Osteoblast (primary cell): Measurements from ENCODE around the gene ARL16. TPM values are rescaled to one million over a fixed set of nuclear protein-coding genes. Genes with fewer than 3 reads are reported as not detected.

Experiments
- DNase-seq: peaks from one replicate; pipeline ENCODE4 v3.0.0; 2011; ENCODE audit warnings: low spot score, mixed read lengths; ENCODE audit not compliant: insufficient read length; ENCODE audit errors: missing footprints
- H2AFZ ChIP-seq: 2 replicates; pipeline ENCODE4 v1.6.0; 2011; ENCODE audit warnings: mild to moderate bottlenecking, low read length
- H3K27ac ChIP-seq: 2 replicates; pipeline ENCODE4 v1.5.1; 2011; ENCODE audit warnings: mild to moderate bottlenecking, low read depth, low read length, moderate library complexity
- H3K27me3 ChIP-seq: 2 replicates; pipeline ENCODE4 v1.6.0; 2012; ENCODE audit warnings: mild to moderate bottlenecking, control low read depth, inconsistent platforms, low read length, moderate library complexity; ENCODE audit not compliant: insufficient read depth
- H3K36me3 ChIP-seq: 2 replicates; pipeline ENCODE4 v1.5.1; 2011; ENCODE audit warnings: mild to moderate bottlenecking, low read length, control low read depth, moderate library complexity; ENCODE audit not compliant: insufficient read depth
- H3K4me1 ChIP-seq: 2 replicates; pipeline ENCODE4 v1.5.1; 2011; ENCODE audit warnings: mild to moderate bottlenecking, low read length, control low read depth, moderate library complexity; ENCODE audit not compliant: insufficient read depth
- H3K4me2 ChIP-seq: 2 replicates; pipeline ENCODE4 v1.6.0; 2011; ENCODE audit warnings: mild to moderate bottlenecking, low read length; ENCODE audit not compliant: insufficient read depth
- H3K4me3 ChIP-seq: fragments of 200-600 bp; sonication (generic); 3 replicates; pipeline ENCODE4 v1.5.1; 2012; ENCODE audit warnings: mild to moderate bottlenecking, low read length, inconsistent platforms; ENCODE audit not compliant: insufficient read depth
- H3K79me2 ChIP-seq: 2 replicates; pipeline ENCODE4 v1.6.0; 2012; ENCODE audit warnings: mild to moderate bottlenecking, low read length, control low read depth, inconsistent platforms; ENCODE audit not compliant: insufficient read depth
- H3K9me3 ChIP-seq: 2 replicates; pipeline ENCODE4 v1.5.1; 2011; ENCODE audit warnings: low read depth, low read length, control low read depth
- H4K20me1 ChIP-seq: 2 replicates; pipeline ENCODE4 v1.6.0; 2012; ENCODE audit warnings: mild to moderate bottlenecking, low read length, control low read depth; ENCODE audit not compliant: insufficient read depth
- CTCF ChIP-seq: IDR thresholded peaks from 2 replicates; pipeline ENCODE4 v1.5.1; 2011; ENCODE audit warnings: mild to moderate bottlenecking, low read depth, low read length, moderate library complexity; ENCODE audit errors: extremely low read depth
- total RNA-seq: library from RNA; depleted of rRNA; stranded (reverse); fragments of >200 nt; gene quantifications from 2 replicates; pipeline ENCODE4 v1.2.3, GENCODE V29; 2012

ARL16 gene
- total RNA-seq, 1 donor, result 26.1 TPM

DNA sequence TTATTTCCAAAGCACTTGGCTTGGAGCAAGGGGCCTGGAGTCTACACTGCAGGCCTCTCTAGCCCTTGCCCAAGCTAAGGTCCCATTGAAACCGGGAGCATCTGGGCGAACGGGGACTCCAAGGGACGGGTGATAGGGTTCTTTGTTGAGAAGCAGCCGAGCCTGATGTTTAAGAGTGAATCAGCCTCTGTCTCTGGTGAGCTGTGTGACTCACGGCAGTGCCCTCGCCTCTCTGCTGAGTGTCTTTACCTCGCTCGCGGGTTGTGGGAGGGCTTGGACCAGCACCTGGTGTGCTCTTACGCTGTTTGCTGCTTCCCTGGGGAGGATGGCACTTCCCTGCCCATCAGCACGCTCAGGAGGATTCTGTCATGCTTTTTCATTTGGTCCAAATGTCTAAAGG lies 1.5 kb upstream of the ARL16 start:
- Histone ChIP-seq H3K79me2 (peaks cover 93% of the 10 kb centered on the region), H4K20me1 (peaks cover 65% of the 10 kb centered on the region), H3K4me2 (peak overlapping the region; percentile 91), H2AFZ (no peak overlapping the region), H3K4me3 (peak overlapping the region; percentile 97), H3K9me3 (no peaks in the 10 kb centered on the region), H3K27ac (peak overlapping the region; percentile 91), H3K4me1 (peaks cover 23% of the 10 kb centered on the region), H3K36me3 (peaks cover 51% of the 10 kb centered on the region), H3K27me3 (no peaks in the 10 kb centered on the region)
- TF ChIP-seq CTCF, result no peak
- DNase-seq, result peak; percentile 99

DNA sequence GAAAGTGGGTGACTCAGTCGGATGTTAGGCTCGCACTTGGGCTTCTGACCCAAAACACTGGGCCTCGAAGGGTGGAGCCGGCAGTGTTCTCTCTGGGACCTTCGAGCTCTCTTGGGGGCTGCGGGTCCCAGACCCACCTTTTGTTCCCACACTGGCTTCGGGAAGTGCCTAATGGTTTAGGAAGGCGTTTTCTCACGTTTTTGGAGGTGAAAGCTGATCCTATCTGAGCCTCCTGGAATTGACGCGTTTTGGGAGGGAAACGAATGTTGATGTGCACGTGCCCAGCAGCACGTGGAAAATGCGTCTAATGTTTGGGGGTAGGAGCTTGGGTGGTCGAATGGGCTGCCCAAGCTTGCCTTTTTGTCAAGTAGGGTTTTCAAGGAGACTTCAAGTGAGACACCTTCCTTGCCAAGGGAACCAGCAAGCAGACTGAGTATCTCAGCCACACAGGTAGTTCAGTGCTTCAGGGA lies 880 bp upstream of the ARL16 start:
- peaks cover 59% of the 10 kb centered on the region for H4K20me1 ChIP-seq
- H3K4me2 ChIP-seq, result peak overlapping the region; percentile 91
- no peak for TF ChIP-seq CTCF
- DNase-seq, result peak; percentile 99
- peaks cover 93% of the 10 kb centered on the region for H3K79me2 ChIP-seq
- peaks cover 45% of the 10 kb centered on the region for H3K36me3 ChIP-seq
- H3K9me3 ChIP-seq, result no peaks in the 10 kb centered on the region
- peaks cover 23% of the 10 kb centered on the region for H3K4me1 ChIP-seq
- H3K4me3 ChIP-seq, result peak overlapping the region; percentile 97
- no peak overlapping the region for H2AFZ ChIP-seq
- H3K27ac ChIP-seq, result peak overlapping the region; percentile 91
- no peaks in the 10 kb centered on the region for H3K27me3 ChIP-seq

DNA sequence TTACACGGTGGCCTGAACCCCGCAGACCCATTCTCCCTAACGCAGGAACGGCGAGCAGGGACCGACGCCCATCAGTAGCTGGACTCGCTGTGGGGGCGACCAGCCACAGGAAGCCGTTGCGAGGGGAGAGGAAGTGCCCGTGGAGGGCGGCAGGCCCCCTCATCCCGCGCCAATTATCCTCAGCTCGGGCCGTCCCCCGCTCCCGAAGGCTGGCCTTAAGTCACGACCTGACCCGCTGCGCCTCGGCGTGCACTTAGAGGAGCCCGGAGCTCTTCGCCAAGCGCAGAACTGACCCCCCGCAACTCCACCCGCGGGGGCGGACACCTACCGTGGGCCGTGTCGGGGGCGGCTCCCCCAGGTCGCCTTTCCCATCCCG lies 401 bp downstream of the ARL16 start:
- Histone ChIP-seq H3K36me3 (peaks cover 34% of the 10 kb centered on the region), H3K4me1 (peaks cover 23% of the 10 kb centered on the region), H2AFZ (peak overlapping the region; percentile 78), H3K27ac (peak overlapping the region; percentile 85), H3K4me3 (peak overlapping the region; percentile 97), H4K20me1 (peaks cover 46% of the 10 kb centered on the region), H3K79me2 (peaks cover 80% of the 10 kb centered on the region), H3K4me2 (peak overlapping the region; percentile 97), H3K27me3 (no peaks in the 10 kb centered on the region), H3K9me3 (no peaks in the 10 kb centered on the region)
- peak; percentile 92 for DNase-seq
- no peak for TF ChIP-seq CTCF

GRCh38 chr17:81682565-81683207 lies 911 bp downstream of the ARL16 start:
- H2AFZ ChIP-seq, result peak overlapping the region; percentile 78
- peak; percentile 86 for DNase-seq
- H3K4me1 ChIP-seq, result peaks cover 23% of the 10 kb centered on the region
- H3K27me3 ChIP-seq, result no peaks in the 10 kb centered on the region
- peak overlapping the region; percentile 97 for H3K4me2 ChIP-seq
- H4K20me1 ChIP-seq, result peaks cover 41% of the 10 kb centered on the region
- H3K4me3 ChIP-seq, result peak overlapping the region; percentile 97
- no peak for TF ChIP-seq CTCF
- H3K27ac ChIP-seq, result peak overlapping the region; percentile 85
- H3K79me2 ChIP-seq, result peaks cover 75% of the 10 kb centered on the region
- no peaks in the 10 kb centered on the region for H3K9me3 ChIP-seq
- peaks cover 29% of the 10 kb centered on the region for H3K36me3 ChIP-seq
